HG03135 (cell line): ENCODE results near the gene IL16.

ENCODE experiments used
- ATAC-seq: cut with Tn5 transposase; IDR thresholded peaks from one replicate; pipeline ENCODE4 v1.9.1; 2021; ENCODE audit warnings: mild to moderate bottlenecking, moderate library complexity; ENCODE audit not compliant: unreplicated experiment

IL16 gene

GRCh38 chr15:81174125-81174791 lies 22.4 kb upstream of the IL16 start:
- no peak for ATAC-seq

DNA sequence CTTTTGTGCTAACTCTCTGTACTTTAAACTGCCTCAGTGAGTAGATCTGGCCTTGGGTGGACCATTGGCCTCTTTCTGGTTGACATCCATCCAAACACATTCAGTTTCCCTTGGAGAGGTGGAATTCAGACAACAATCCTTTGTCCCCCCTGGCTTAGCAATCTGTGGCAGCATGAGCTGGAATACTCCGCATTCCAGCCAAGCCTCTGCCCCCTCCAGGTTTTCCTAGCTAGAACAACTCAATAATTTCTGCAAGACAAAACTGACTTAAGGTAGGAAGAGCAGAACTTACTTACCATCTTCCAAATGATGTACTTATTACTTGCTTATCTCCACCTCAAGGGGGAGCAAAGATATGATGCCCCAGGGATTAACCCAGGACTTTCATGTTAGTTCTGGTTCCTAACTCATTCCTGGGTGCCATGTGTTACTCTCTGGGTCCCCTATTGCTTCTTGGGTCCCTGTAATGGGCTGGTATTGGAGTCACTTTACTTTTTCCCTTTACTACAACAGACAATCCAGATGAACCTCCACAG lies 21.8 kb upstream of the IL16 start:
- no peak for ATAC-seq

DNA sequence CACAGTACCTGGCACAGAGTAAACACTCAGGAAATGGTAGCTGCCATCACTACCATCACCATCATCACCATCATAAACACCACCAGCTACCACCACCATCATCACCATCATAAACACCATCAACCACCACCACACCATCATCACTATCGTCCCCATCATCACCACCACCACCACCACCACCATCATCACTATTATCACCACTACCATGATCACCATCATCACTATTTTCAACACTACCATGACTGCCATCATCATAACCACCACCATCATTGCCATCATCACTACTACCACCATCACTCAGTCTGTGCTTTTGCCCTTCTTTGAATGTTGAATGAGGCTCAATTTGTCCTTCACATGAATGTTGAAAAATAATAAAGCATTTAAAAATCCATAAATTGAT lies 21.2 kb upstream of the IL16 start:
- ATAC-seq = no peak

- ATAC-seq = no peak
These were observed 20.3 kb upstream of the IL16 start for GRCh38 chr15:81176291-81176893.

GRCh38 chr15:81178365-81178764 lies 18.3 kb upstream of the IL16 start:
- ATAC-seq = no peak

- no peak for ATAC-seq
These were observed 15.5 kb upstream of the IL16 start for GRCh38 chr15:81181220-81181619.

- ATAC-seq = no peak
These were observed 14.5 kb upstream of the IL16 start for GRCh38 chr15:81182031-81182755.

- no peak for ATAC-seq
These were observed 13.8 kb upstream of the IL16 start for GRCh38 chr15:81182756-81183438.

- no peak for ATAC-seq
These were observed 13.3 kb upstream of the IL16 start for GRCh38 chr15:81183439-81183775.

DNA sequence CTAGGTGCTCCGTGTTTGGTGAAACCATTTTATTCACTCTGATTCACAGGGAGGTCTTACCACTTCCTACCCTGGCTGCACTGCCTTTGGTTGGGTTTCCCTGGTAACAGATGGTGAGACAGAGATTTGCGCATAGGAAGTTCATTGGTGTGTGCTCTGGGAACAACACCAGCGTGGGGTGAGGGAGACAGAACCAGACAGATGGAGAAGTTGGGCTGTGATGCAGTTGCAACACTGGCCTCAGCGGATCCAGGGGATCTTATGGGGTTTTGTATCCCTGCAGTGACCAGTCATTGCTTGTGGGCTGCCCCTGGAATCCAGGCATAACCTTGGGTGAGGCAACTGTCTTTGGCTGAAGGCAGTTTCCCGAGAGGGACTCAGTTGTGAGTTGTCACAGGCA lies 12.5 kb upstream of the IL16 start:
- ATAC-seq = no peak

DNA sequence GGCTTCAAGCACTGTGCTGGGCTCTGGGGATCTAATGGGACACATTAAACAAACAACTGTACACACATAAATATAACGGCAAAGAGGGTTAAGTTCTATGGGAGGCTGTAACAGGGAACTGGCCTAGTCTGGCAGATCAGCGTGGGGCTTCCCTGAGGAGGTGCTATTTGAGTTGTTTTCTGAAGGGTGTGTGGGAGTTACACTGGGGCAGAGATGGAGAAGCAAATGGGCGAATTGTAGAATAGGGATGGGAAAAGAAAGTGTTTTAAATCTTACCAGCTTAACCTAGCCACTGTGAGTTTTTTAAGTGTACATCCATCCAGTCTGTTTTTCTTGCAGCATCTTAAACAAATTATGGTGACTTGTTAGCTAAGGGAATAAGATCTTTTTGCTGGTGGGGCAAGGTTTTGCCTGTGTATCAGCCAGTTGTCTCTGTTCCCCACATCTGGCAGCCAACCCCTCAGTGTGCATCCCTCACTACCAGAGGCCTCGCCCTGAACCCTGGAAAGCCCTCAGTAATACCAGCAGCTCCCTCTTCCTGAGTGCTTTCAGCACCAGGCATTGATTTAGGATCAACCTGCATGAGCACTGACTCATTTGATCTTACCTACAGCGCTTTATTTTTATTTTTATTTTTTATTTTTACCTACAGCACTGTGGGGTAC lies 10.9 kb upstream of the IL16 start:
- ATAC-seq = no peak

- ATAC-seq = no peak
These were observed 8.3 kb upstream of the IL16 start for GRCh38 chr15:81188354-81188753.

DNA sequence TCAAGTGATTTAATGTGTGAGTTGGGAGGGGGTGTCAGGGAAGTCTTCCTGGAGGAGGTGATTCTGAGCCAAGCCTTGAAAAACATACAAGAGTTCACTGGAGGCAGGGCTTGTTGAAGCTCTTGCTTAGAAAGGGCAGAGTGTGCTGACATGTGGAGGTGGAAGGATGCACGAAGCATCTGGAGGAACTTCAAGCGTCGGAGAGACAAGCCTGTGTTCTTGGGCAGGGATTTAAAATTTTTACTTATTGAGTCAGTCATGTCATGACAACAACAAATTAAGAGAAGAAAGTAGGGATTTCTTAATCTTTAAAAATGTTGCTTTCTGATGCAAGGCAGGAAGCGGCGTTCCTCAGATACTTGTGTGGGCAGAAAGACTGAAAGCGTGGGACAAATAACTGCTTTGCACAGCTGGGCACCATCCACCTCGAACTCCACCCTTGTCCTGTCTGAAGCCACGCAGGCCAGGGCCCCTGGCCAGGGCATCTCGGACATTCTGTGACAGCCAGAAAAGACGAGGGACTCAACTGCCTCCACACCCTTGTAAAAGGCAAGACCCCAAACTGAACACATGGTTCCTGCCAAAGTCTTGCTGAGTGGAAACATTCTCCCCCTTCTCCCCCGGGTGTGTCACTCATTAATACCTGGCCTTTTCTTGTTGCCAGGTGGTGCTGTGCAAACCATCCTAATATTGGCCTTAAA lies 6.9 kb upstream of the IL16 start:
- no peak for ATAC-seq

DNA sequence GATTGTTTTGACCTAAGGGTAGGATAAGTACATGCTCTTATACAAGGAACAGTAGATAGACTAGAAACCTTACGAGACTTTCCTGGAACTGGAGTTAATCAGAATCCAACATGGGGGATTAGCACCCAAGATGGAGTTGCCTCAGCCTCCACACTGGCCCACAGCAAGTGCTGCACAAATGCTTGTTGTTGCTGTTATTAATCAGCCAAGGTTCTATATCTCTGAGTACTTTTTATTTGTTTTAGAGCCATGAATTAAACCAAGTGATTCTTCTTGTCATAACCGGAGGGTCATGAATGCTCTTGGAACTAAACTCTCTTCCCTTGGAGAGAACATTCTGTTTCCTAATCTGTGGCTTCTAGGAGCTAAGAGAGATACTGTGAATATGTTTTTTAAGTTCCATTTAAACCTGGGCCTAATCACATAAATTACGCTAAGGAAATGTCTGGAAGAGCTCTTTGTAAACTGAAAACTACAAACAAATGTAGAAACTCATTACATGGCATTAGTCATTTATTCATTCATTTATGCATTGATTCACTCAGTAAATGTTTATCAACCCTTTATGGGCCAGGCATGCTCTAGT lies 5.7 kb upstream of the IL16 start:
- no peak for ATAC-seq

DNA sequence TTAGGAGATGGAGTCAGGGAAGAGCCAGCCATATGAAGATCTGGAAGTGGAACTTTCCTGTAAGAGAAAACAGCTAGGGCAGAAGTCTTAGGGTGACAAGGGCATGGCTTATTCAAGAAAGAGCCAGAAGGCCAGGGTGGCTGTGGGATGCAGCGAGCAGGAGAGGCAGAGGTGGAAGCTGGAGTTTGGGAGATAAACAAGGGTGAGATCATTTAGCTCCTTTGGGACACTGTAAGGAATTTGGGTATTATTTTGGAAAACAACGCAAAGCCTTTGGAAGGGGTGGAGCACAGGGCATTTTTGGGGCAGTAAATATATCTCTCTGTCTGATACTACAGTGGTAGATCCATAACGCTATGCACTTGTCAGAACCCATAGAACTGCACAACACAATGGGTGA lies 5.0 kb upstream of the IL16 start:
- no peak for ATAC-seq

DNA sequence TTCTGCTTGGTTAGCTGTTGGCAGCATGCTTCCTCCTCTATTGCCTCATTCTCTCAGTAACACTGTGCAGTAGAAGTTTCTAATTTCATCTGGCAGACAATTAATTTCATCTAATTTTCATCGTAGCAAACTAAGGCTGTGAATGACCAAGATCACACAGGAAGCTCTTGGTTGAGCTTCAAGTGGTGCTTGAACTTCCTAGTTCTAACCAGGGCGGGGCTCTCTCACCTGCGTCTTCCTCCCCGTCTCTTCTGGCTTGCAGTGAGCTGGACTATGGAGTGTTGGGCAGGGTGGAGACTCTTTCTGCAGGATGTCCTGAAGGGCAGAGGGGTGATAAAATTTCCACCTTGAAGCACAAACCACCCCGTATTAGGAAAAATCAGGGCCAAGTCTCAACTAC lies 2.0 kb upstream of the IL16 start:
- ATAC-seq = no peak

GRCh38 chr15:81195339-81195864 lies 1.3 kb upstream of the IL16 start:
- no peak for ATAC-seq

DNA sequence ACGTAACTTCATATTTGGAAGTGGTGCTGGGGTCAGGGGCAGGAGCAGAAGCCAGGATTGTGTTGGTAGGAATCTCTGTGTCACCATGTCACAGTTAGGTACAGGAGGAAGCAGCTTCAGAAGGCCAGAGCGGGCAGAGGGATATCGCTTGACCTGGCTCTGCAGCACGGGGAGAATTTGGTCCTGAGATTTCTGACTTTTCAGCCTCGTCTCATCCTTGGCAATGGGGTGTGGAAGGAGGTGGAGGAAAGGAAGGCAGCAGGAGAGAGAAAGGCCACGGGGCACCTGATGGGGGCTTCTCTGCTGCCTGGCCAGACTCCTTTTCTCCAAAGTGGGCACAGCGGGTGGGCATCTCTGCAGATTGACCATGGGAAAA lies 564 bp downstream of the IL16 start:
- no peak for ATAC-seq

DNA sequence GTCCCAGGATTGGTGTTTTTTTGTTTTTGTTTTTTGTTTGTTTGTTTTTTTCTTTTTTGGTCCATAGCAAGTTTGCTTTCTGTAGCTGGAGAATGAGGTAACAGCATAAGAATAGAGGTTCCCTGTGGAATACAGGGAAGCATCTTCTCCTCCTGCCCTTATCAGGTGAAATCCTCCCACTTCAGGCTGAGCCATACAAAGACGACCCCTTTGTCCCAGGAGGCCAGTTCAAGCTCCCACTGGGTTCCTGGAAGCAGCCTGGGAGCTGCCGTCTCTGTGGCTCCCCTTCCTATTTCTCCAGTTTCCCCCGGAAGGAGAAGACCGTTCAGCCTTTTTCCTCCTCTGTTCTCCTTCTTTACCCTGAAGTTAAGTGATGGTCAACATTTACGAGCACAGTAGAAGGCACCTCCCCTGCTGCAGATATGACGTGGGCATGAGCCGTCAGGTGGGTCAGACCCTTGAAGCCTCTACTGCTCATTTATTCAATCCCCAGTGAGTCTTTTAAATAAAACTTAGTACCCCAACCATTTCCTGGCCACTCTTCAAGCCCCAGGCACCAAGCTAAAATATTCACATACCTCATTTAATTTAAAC lies 1.1 kb downstream of the IL16 start:
- no peak for ATAC-seq
